ENCODE results near the gene DHRS7.

The DHRS7 gene

GRCh38 chr14:60184146-60184904 lies 19.1 kb upstream of the DHRS7 start:
- DNase-seq = peak; percentile 74

- no peak for DNase-seq
Observed at GRCh38 chr14:60183741-60184140, 18.5 kb upstream of the DHRS7 start.

- no peak for DNase-seq
Observed at GRCh38 chr14:60183138-60183537, 17.9 kb upstream of the DHRS7 start.

GRCh38 chr14:60179431-60179869 lies 14.3 kb upstream of the DHRS7 start:
- DNase-seq = no peak

GRCh38 chr14:60178820-60179219 lies 13.6 kb upstream of the DHRS7 start:
- DNase-seq = no peak

- no peak for DNase-seq
Observed at GRCh38 chr14:60178164-60178563, 13.0 kb upstream of the DHRS7 start.

- no peak for DNase-seq
Observed at GRCh38 chr14:60175255-60175902, 10.2 kb upstream of the DHRS7 start.

GRCh38 chr14:60174352-60175254 lies 9.4 kb upstream of the DHRS7 start:
- DNase-seq = no peak

- no peak for DNase-seq
Observed at GRCh38 chr14:60171690-60172089, 6.5 kb upstream of the DHRS7 start.

- DNase-seq = no peak
Observed at GRCh38 chr14:60170948-60171347, 5.8 kb upstream of the DHRS7 start.

GRCh38 chr14:60169722-60170121 lies 4.5 kb upstream of the DHRS7 start:
- DNase-seq = no peak

GRCh38 chr14:60166142-60166541 lies 944 bp upstream of the DHRS7 start:
- peak; percentile 31 for DNase-seq

GRCh38 chr14:60165547-60165876 lies 314 bp upstream of the DHRS7 start:
- DNase-seq = no peak

GRCh38 chr14:60164404-60164711 lies 840 bp downstream of the DHRS7 start:
- DNase-seq = no peak

GRCh38 chr14:60163693-60164092 lies 1.5 kb downstream of the DHRS7 start:
- DNase-seq = peak; percentile 21

GRCh38 chr14:60161196-60162107 lies 3.7 kb downstream of the DHRS7 start:
- no peak for DNase-seq

GRCh38 chr14:60160422-60160821 lies 4.8 kb downstream of the DHRS7 start:
- no peak for DNase-seq

GRCh38 chr14:60154671-60155070 lies 10.5 kb downstream of the DHRS7 start:
- DNase-seq = no peak

- DNase-seq = no peak
Observed at GRCh38 chr14:60153991-60154390, 11.2 kb downstream of the DHRS7 start.

- DNase-seq = peak; percentile 62
Observed at GRCh38 chr14:60151715-60152114, 13.5 kb downstream of the DHRS7 start.

- DNase-seq = no peak
Observed at GRCh38 chr14:60134702-60135101, 30.5 kb downstream of the DHRS7 start.

- no peak for DNase-seq
Observed at GRCh38 chr14:60133487-60133886, 31.7 kb downstream of the DHRS7 start.

- DNase-seq = no peak
Observed at GRCh38 chr14:60125918-60126317, 39.3 kb downstream of the DHRS7 start.
